GM19099 (cell line): ENCODE measurements around the gene ADCY4.

Experiments
- POLR2A ChIP-seq: IDR thresholded peaks from 3 replicates; pipeline ENCODE4 v1.6.1; 2011; ENCODE audit warnings: low read depth; ENCODE audit not compliant: insufficient read length; ENCODE audit errors: extremely low read depth

ADCY4 gene

GRCh38 chr14:24307156-24307574 lies 27.7 kb downstream of the ADCY4 start:
- TF ChIP-seq POLR2A, result peak; percentile 3

- TF ChIP-seq POLR2A, result no peak
These were observed 30.9 kb downstream of the ADCY4 start for GRCh38 chr14:24304019-24304387.

GRCh38 chr14:24300326-24300980 lies 34.4 kb downstream of the ADCY4 start:
- no peak for TF ChIP-seq POLR2A

GRCh38 chr14:24299255-24300191 lies 35.3 kb downstream of the ADCY4 start, which contains the start of the genes DHRS1 and NOP9:
DHRS1 (minus strand) TSS chr14:24299780; CDS start chr14:24299106, 674 bp downstream.
NOP9 (plus strand) TSS chr14:24299850; CDS start chr14:24299955, 105 bp downstream.
- peak; percentile 75 for TF ChIP-seq POLR2A

- no peak for TF ChIP-seq POLR2A
These were observed 36.0 kb downstream of the ADCY4 start for GRCh38 chr14:24298892-24299254.

- no peak for TF ChIP-seq POLR2A
These were observed 37.5 kb downstream of the ADCY4 start for GRCh38 chr14:24297190-24297964.

- TF ChIP-seq POLR2A, result no peak
These were observed 38.3 kb downstream of the ADCY4 start for GRCh38 chr14:24296341-24297157.

GRCh38 chr14:24293525-24293924 lies 41.3 kb downstream of the ADCY4 start:
- no peak for TF ChIP-seq POLR2A

GRCh38 chr14:24292118-24292807 lies 42.6 kb downstream of the ADCY4 start:
- TF ChIP-seq POLR2A, result no peak

- no peak for TF ChIP-seq POLR2A
These were observed 43.3 kb downstream of the ADCY4 start for GRCh38 chr14:24291446-24292117.

GRCh38 chr14:24290746-24291145 lies 44.1 kb downstream of the ADCY4 start:
- no peak for TF ChIP-seq POLR2A

- TF ChIP-seq POLR2A, result no peak
These were observed 45.1 kb downstream of the ADCY4 start for GRCh38 chr14:24289649-24290280.

- TF ChIP-seq POLR2A, result no peak
These were observed 47.9 kb downstream of the ADCY4 start for GRCh38 chr14:24286996-24287395.
